Activated CD8-positive, alpha-beta memory T cell treated with anti-CD3 and anti-CD28 coated beads, Interleukin-2, amount 50 U/mL, for 4 hours (primary cell): Measurements from ENCODE around the gene LGALS14.
"Not testable (repeated sequence)": the region's sequence is repeated elsewhere in the genome, so short reads cannot be mapped to it uniquely, and the experiment has no call there.

Experiments
- DNase-seq: peaks from one replicate; pipeline ENCODE4 v3.0.0-alpha.2; 2020

LGALS14 gene

GRCh38 chr19:39696387-39696786 lies 7.9 kb upstream of the LGALS14 start:
- DNase-seq, result no peak

- DNase-seq, result no peak
Observed at GRCh38 chr19:39698535-39698934, 5.7 kb upstream of the LGALS14 start.

- no peak for DNase-seq
Observed at GRCh38 chr19:39701291-39701690, 3.0 kb upstream of the LGALS14 start.

- DNase-seq, result no peak
Observed at GRCh38 chr19:39705578-39706188, 1.4 kb downstream of the LGALS14 start.

- no peak for DNase-seq
Observed at GRCh38 chr19:39708594-39708993, 4.3 kb downstream of the LGALS14 start.

GRCh38 chr19:39709026-39709872 lies 5.0 kb downstream of the LGALS14 start:
- no peak for DNase-seq

GRCh38 chr19:39710333-39710890 lies 6.1 kb downstream of the LGALS14 start:
- DNase-seq, result no peak

- not testable (repeated sequence) for DNase-seq
Observed at GRCh38 chr19:39720144-39720543, 15.9 kb downstream of the LGALS14 start.

- no peak for DNase-seq
Observed at GRCh38 chr19:39725995-39726394, 21.7 kb downstream of the LGALS14 start.

- DNase-seq, result no peak
Observed at GRCh38 chr19:39727070-39727800, 23.0 kb downstream of the LGALS14 start.

- DNase-seq, result no peak
Observed at GRCh38 chr19:39728040-39728439, 23.8 kb downstream of the LGALS14 start.

- no peak for DNase-seq
Observed at GRCh38 chr19:39729594-39729993, 25.3 kb downstream of the LGALS14 start.

- DNase-seq, result no peak
Observed at GRCh38 chr19:39731685-39732084, 27.4 kb downstream of the LGALS14 start.

GRCh38 chr19:39733841-39734240 lies 29.6 kb downstream of the LGALS14 start:
- DNase-seq, result no peak

GRCh38 chr19:39735688-39736087 lies 31.4 kb downstream of the LGALS14 start:
- no peak for DNase-seq

- DNase-seq, result no peak
Observed at GRCh38 chr19:39736088-39736487, 31.8 kb downstream of the LGALS14 start.

GRCh38 chr19:39737351-39737750 lies 33.1 kb downstream of the LGALS14 start:
- no peak for DNase-seq

GRCh38 chr19:39737891-39738290 lies 33.6 kb downstream of the LGALS14 start, which contains the start of gene CLC:
TSS of gene CLC (minus strand) at chr19:39738029. CDS start at chr19:39737952, 77 bp downstream.
- no peak for DNase-seq

- no peak for DNase-seq
Observed at GRCh38 chr19:39738814-39739213, 34.5 kb downstream of the LGALS14 start.

GRCh38 chr19:39740395-39740794 lies 36.1 kb downstream of the LGALS14 start:
- DNase-seq, result no peak

- DNase-seq, result no peak
Observed at GRCh38 chr19:39745643-39746042, 41.4 kb downstream of the LGALS14 start.

GRCh38 chr19:39746836-39747529 lies 42.7 kb downstream of the LGALS14 start:
- DNase-seq, result no peak

GRCh38 chr19:39749981-39750380 lies 45.7 kb downstream of the LGALS14 start:
- no peak for DNase-seq
